ENCODE measurements around the gene STYK1. TPM values are rescaled to one million over a fixed set of nuclear protein-coding genes. Genes with fewer than 3 reads are reported as not detected.

Gene STYK1
- total and polyA plus RNA-seq, 10 of the 15 experiments (the other 5 are each of a cell fraction or from before 2014, with no cell fraction given) = 0.62 to 1.2 (median 0.82) TPM; not detected in 1

- RAD21 ChIA-PET (ENCODE audit: unreplicated experiment) = no interaction called here
- no peak for FAIRE-seq
- H4K20me1 ChIP-seq (ENCODE audit: control insufficient read depth, insufficient read depth) = no peaks in the 10 kb centered on the region
- in situ Hi-C loops (cut with MboI) (no loop called here), intact Hi-C loops (cut with micrococcal nuclease; ENCODE audit: unreplicated experiment) (no loop called here)
- DNase-seq (ENCODE audit: low read depth, low spot score) = no peak
- no peak overlapping the region for H2AFZ ChIP-seq (ENCODE audit: control insufficient read depth, low read depth, low read length)
- no peak overlapping the region for H3K4me2 ChIP-seq (ENCODE audit: control insufficient read depth, insufficient read depth)
- H3K9me3 ChIP-seq (replicated peaks; ENCODE audit: control insufficient read depth, insufficient read depth, low read length) = no peaks in the 10 kb centered on the region; the same call in 2 of the 3 replicates
- no peaks in the 10 kb centered on the region for H3K36me3 ChIP-seq (ENCODE audit: control insufficient read depth in 2 of 2, insufficient read depth in 2 of 2, low read length in 1 of 2)
- H3K27me3 ChIP-seq (replicated peaks in 1 of 2; ENCODE audit: control insufficient read depth in 2 of 2, insufficient read depth in 2 of 2, low read length in 1 of 2) = no peaks in the 10 kb centered on the region
- POLR2A ChIA-PET = no interaction called here
- no peak for ATAC-seq
- no peak overlapping the region for H3K4me3 ChIP-seq
- TF ChIP-seq PAX8 (IDR thresholded peaks at IDR 0.05) = no peak
- TF ChIP-seq ASH2L (IDR thresholded peaks at IDR 0.05; ENCODE audit: borderline replicate concordance, low read depth) = no peak
- TF ChIP-seq RUNX3 (IDR thresholded peaks at IDR 0.05; ENCODE audit: low read length) = no peak
- TF ChIP-seq IRF3 (IDR thresholded peaks at IDR 0.05) = no peak
- TF ChIP-seq TAF1 (IDR thresholded peaks at IDR 0.05; ENCODE audit: borderline replicate concordance, low read depth, low read length) = no peak
- TF ChIP-seq CBX5 (IDR thresholded peaks at IDR 0.05; ENCODE audit: low read depth) = no peak
- no peak for TF ChIP-seq POLR2AphosphoS2 (IDR thresholded peaks at IDR 0.05; ENCODE audit: low read depth, low read length)
- TF ChIP-seq E4F1 (IDR thresholded peaks at IDR 0.05; ENCODE audit: borderline replicate concordance, partially characterized antibody) = no peak
- TF ChIP-seq RCOR1 (conservative IDR thresholded peaks at IDR 0.05; ENCODE audit: low read depth, low read length) = no peak
- no peak for TF ChIP-seq CBX3 (IDR thresholded peaks at IDR 0.05; ENCODE audit: borderline replicate concordance, low read depth)
- TF ChIP-seq RAD51 (IDR thresholded peaks at IDR 0.05) = no peak
- TF ChIP-seq IRF5 (IDR thresholded peaks at IDR 0.05; ENCODE audit: borderline replicate concordance) = no peak
- TF ChIP-seq HDGF (IDR thresholded peaks at IDR 0.05) = no peak
- no peak overlapping the region for H3K9ac ChIP-seq (ENCODE audit: control insufficient read depth, insufficient read depth, low read length)
- H3K4me1 ChIP-seq (ENCODE audit: control insufficient read depth, insufficient read depth, low read length) = no peaks in the 10 kb centered on the region
- H3K79me2 ChIP-seq (ENCODE audit: control insufficient read depth, insufficient read depth, low read length) = peaks cover 28% of the 10 kb centered on the region
- 58% methylated on average over 4 of the region's 4 CpGs for WGBS (ENCODE audit: insufficient coverage, insufficient replicate concordance, low lambda C conversion rate, missing lambda C conversion rate)
- no peak overlapping the region for H3K27ac ChIP-seq (ENCODE audit: control insufficient read depth, insufficient read depth)
- CTCF ChIA-PET = interaction anchor here (1.6 kb wide), 1 partner anchor 103 kb away, joined by 4 read pairs; no protein-coding TSS in a partner anchor
- no TSS peak for BruUV-seq (replicated peaks)
- SMC1A ChIA-PET (ENCODE audit: uncharacterized antibody, unreplicated experiment) = no interaction called here
These were observed 58.3 kb downstream of the STYK1 start for GRCh38 chr12:10615532-10615931.

Data from GM12878 (cell line).